ENCODE measurements around the gene EPB41L5. TPM values are rescaled to one million over a fixed set of nuclear protein-coding genes. Genes with fewer than 3 reads are reported as not detected.
A peak's percentile ranks its signal among the peaks of the same experiment; 100 is the strongest.

The EPB41L5 gene
- total and polyA plus RNA-seq, 10 of the 15 experiments (the other 5 are each of a cell fraction or from before 2014, with no cell fraction given) = 2.1 to 20.4 (median 8.2) TPM

DNA sequence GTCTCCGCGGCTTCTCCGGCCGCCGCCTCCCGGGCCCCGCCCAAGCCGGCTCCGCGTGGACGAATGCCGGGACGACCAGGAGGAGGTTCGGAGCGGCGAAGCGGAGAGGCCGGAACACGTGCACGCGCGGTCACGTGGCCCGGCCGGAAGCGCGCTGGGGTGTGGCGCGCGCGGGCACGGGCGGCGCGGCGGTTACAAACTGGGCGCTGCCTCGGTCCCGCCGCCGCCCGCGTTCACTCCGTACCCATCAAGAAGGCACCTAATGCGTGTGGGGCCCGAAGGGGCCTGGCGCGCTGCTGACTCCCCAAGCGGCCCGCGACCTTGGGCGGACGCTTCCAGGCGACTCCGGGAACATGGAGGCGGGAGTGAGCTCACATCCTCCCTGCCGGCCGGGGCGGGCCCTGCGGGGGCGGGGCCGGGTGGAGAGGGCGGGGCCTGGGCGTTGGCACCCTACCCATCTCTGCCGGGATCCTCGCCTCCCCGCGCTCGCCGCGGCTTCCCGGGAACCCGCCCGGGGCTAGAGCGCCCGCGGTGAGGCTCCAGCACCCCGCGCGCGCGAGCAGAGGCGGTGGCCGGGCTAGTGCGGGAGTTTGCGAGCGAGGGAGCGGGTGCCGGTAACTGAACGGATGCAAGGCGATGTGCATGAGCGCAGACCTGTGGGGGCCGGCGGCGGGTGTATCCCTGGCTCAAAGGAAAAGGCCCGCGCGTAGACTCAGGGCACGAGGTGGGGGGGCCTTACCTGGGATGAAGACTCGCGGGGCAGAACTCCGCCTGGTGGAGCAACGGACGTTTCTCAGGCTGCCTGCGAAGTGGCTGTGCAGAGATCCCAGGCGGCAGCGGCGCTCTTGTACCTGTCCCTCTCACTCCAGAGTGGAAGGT, 210.4 kb downstream of the EPB41L5 start, which contains the start of gene TMEM185B (continued):
- TF ChIP-seq, protein P1, sequence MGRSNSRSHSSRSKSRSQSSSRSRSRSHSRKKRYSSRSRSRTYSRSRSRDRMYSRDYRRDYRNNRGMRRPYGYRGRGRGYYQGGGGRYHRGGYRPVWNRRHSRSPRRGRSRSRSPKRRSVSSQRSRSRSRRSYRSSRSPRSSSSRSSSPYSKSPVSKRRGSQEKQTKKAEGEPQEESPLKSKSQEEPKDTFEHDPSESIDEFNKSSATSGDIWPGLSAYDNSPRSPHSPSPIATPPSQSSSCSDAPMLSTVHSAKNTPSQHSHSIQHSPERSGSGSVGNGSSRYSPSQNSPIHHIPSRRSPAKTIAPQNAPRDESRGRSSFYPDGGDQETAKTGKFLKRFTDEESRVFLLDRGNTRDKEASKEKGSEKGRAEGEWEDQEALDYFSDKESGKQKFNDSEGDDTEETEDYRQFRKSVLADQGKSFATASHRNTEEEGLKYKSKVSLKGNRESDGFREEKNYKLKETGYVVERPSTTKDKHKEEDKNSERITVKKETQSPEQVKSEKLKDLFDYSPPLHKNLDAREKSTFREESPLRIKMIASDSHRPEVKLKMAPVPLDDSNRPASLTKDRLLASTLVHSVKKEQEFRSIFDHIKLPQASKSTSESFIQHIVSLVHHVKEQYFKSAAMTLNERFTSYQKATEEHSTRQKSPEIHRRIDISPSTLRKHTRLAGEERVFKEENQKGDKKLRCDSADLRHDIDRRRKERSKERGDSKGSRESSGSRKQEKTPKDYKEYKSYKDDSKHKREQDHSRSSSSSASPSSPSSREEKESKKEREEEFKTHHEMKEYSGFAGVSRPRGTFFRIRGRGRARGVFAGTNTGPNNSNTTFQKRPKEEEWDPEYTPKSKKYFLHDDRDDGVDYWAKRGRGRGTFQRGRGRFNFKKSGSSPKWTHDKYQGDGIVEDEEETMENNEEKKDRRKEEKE (IDR thresholded peaks at IDR 0.05) = peak; percentile 68; the same call in 1 of the 2 replicates
- TF ChIP-seq, protein P2, sequence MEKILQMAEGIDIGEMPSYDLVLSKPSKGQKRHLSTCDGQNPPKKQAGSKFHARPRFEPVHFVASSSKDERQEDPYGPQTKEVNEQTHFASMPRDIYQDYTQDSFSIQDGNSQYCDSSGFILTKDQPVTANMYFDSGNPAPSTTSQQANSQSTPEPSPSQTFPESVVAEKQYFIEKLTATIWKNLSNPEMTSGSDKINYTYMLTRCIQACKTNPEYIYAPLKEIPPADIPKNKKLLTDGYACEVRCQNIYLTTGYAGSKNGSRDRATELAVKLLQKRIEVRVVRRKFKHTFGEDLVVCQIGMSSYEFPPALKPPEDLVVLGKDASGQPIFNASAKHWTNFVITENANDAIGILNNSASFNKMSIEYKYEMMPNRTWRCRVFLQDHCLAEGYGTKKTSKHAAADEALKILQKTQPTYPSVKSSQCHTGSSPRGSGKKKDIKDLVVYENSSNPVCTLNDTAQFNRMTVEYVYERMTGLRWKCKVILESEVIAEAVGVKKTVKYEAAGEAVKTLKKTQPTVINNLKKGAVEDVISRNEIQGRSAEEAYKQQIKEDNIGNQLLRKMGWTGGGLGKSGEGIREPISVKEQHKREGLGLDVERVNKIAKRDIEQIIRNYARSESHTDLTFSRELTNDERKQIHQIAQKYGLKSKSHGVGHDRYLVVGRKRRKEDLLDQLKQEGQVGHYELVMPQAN (conservative IDR thresholded peaks at IDR 0.05) = peak; percentile 92
- TF ChIP-seq ZBED1 (IDR thresholded peaks at IDR 0.05; ENCODE audit: borderline replicate concordance) (no peak), MYC (IDR thresholded peaks at IDR 0.05; ENCODE audit: insufficient read depth, insufficient read length, insufficient replicate concordance, low read length, severe bottlenecking) (peak; percentile 95), BHLHE40 (IDR thresholded peaks at IDR 0.05; ENCODE audit: borderline replicate concordance in 1 of 2, low read depth in 2 of 2, low read length in 1 of 2) (peak; percentile 98 to 100), SMAD5 (IDR thresholded peaks at IDR 0.05; ENCODE audit: low read depth) (peak; percentile 71; the same call in 1 of the 2 replicates), SMAD1 (IDR thresholded peaks at IDR 0.05; ENCODE audit: low read depth, partially characterized antibody) (no peak), CHD1 (IDR thresholded peaks at IDR 0.05; ENCODE audit: low read depth, low read length) (no peak), CREB1 (IDR thresholded peaks at IDR 0.05; ENCODE audit: low read depth) (no peak), ATF7 (IDR thresholded peaks at IDR 0.05; ENCODE audit: low read depth) (no peak), RBBP5 (conservative IDR thresholded peaks at IDR 0.05) (peak; percentile 74; the same call in 1 of the 2 replicates), MTA2 (IDR thresholded peaks at IDR 0.05; ENCODE audit: low read depth) (no peak)
- TF ChIP-seq, protein P3, sequence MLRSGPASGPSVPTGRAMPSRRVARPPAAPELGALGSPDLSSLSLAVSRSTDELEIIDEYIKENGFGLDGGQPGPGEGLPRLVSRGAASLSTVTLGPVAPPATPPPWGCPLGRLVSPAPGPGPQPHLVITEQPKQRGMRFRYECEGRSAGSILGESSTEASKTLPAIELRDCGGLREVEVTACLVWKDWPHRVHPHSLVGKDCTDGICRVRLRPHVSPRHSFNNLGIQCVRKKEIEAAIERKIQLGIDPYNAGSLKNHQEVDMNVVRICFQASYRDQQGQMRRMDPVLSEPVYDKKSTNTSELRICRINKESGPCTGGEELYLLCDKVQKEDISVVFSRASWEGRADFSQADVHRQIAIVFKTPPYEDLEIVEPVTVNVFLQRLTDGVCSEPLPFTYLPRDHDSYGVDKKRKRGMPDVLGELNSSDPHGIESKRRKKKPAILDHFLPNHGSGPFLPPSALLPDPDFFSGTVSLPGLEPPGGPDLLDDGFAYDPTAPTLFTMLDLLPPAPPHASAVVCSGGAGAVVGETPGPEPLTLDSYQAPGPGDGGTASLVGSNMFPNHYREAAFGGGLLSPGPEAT (IDR thresholded peaks at IDR 0.05; ENCODE audit: low read depth) = 0 out of 2 replicates have a peak, but pooled peaks have one; percentile 22
- TF ChIP-seq, protein P4, sequence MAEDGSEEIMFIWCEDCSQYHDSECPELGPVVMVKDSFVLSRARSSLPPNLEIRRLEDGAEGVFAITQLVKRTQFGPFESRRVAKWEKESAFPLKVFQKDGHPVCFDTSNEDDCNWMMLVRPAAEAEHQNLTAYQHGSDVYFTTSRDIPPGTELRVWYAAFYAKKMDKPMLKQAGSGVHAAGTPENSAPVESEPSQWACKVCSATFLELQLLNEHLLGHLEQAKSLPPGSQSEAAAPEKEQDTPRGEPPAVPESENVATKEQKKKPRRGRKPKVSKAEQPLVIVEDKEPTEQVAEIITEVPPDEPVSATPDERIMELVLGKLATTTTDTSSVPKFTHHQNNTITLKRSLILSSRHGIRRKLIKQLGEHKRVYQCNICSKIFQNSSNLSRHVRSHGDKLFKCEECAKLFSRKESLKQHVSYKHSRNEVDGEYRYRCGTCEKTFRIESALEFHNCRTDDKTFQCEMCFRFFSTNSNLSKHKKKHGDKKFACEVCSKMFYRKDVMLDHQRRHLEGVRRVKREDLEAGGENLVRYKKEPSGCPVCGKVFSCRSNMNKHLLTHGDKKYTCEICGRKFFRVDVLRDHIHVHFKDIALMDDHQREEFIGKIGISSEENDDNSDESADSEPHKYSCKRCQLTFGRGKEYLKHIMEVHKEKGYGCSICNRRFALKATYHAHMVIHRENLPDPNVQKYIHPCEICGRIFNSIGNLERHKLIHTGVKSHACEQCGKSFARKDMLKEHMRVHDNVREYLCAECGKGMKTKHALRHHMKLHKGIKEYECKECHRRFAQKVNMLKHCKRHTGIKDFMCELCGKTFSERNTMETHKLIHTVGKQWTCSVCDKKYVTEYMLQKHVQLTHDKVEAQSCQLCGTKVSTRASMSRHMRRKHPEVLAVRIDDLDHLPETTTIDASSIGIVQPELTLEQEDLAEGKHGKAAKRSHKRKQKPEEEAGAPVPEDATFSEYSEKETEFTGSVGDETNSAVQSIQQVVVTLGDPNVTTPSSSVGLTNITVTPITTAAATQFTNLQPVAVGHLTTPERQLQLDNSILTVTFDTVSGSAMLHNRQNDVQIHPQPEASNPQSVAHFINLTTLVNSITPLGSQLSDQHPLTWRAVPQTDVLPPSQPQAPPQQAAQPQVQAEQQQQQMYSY (CRISPR knock-in tag; IDR thresholded peaks at IDR 0.05) = no peak
- TF ChIP-seq, protein P5, sequence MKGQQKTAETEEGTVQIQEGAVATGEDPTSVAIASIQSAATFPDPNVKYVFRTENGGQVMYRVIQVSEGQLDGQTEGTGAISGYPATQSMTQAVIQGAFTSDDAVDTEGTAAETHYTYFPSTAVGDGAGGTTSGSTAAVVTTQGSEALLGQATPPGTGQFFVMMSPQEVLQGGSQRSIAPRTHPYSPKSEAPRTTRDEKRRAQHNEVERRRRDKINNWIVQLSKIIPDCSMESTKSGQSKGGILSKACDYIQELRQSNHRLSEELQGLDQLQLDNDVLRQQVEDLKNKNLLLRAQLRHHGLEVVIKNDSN (IDR thresholded peaks at IDR 0.05; ENCODE audit: borderline replicate concordance, extremely low read length, insufficient read depth, low read depth, low read length) = peak; percentile 98

Data from GM12878 (cell line).